ENCODE results near the gene KCTD4. TPM values are rescaled to one million over a fixed set of nuclear protein-coding genes. Genes with fewer than 3 reads are reported as not detected.

The KCTD4 gene
- 0.09 and 0.14 TPM in 2 replicates for total RNA-seq

DNA sequence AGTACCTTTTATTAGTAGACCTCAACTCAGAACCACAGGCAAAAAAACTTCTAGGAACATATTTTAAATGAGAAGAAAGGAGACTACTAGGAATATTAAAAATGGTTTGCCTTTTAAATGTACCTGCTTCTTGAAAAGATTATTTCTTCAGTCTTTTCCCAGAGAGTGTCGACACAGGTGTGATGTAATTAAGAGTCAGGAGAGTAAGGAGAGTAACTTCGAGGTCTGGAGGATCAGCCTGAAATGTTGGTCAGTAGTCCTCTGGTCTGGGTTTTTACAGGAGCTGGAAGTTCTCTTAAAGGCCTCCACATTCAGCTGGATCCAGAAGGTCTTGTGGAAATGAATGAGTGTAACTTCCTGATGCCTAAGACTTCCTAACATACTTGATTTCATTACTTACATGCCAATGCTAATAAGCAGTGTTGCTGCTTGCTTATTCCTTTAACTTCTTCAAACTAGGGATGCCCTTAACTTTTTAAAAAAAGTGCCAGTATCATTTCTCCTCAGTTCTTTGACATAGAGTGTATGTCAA lies at the start of gene KCTD4:
Gene KCTD4 (minus strand): TSS at position 345 of the 532 bp plus-strand sequence. CDS start 6,478 bp downstream, outside the sequence.

Other genes with a start within 250 kb of the KCTD4 start
- 2.7 and 2.8 TPM in 2 replicates for gene NUFIP1, start 211.6 kb downstream of the KCTD4 start, total RNA-seq
- 25.3 and 29.2 TPM in 2 replicates for gene GPALPP1, start 211.5 kb downstream of the KCTD4 start, total RNA-seq
- gene GTF2F2, start 80.5 kb downstream of the KCTD4 start, total RNA-seq = 25.5 and 41.7 TPM in 2 replicates
- gene TPT1, start 140.1 kb upstream of the KCTD4 start, total RNA-seq = 3,429 and 4,775 TPM in 2 replicates
- gene SLC25A30, start 217.3 kb upstream of the KCTD4 start, total RNA-seq = 9.0 and 12.8 TPM in 2 replicates